IMR-90 (cell line): ENCODE measurements around the gene IGF2R. TPM values are rescaled to one million over a fixed set of nuclear protein-coding genes. Genes with fewer than 3 reads are reported as not detected.

Experiments used
- ATAC-seq: fragments of 200-7000 bp; cut with Tn5 transposase; 2 replicates; pipeline ENCODE4 v1.9.1; 2020; ENCODE audit warnings: low read depth, mild to moderate bottlenecking, moderate library complexity
- BruUV-seq: library from RNA; stranded (reverse); fragments of 400-500 nt; replicated peaks from 2 replicates; lab custom pipeline; 2021; lab: Mats Ljungman, UMichigan
- CTCF ChIA-PET: fragments of 300-600 bp; formaldehyde crosslinking; extraction: SDS; loops from one replicate; lab custom pipeline; 2021; ENCODE audit warnings: antibody characterized with exemption; lab: Yijun Ruan, JAX
- POLR2A ChIA-PET: fragments of 300-600 bp; sonication (Branson Sonifier 250); formaldehyde crosslinking; loops from one replicate; lab custom pipeline; 2022; ENCODE audit warnings: antibody characterized with exemption; ENCODE audit not compliant: unreplicated experiment; lab: Charles Lee
- DNase-seq: peaks from one replicate; pipeline ENCODE4 v3.0.0; 2013
- H2AFZ ChIP-seq: replicated peaks from 2 replicates; pipeline ENCODE3; 2013; ENCODE audit warnings: low read length, mild to moderate bottlenecking; ENCODE audit not compliant: poor library complexity
- H2AK5ac ChIP-seq: 2 replicates; pipeline ENCODE4 v1.6.1; 2013; ENCODE audit warnings: low read depth, low read length, inconsistent platforms
- H2AK9ac ChIP-seq: replicated peaks from 2 replicates; pipeline ENCODE3; 2013; ENCODE audit warnings: mild to moderate bottlenecking, low read depth, low read length, moderate library complexity; ENCODE audit not compliant: poor library complexity
- H2BK120ac ChIP-seq: 2 replicates; pipeline ENCODE4 v1.6.1; 2013; ENCODE audit warnings: low read depth, low read length, inconsistent platforms
- H2BK15ac ChIP-seq: 3 replicates; pipeline ENCODE4 v1.6.1; 2013; ENCODE audit warnings: low read depth, low read length, inconsistent platforms
- H2BK20ac ChIP-seq: 2 replicates; pipeline ENCODE4 v1.6.1; 2013; ENCODE audit warnings: low read depth, mild to moderate bottlenecking, inconsistent platforms, low read length, moderate library complexity
- H2BK5ac ChIP-seq: 2 replicates; pipeline ENCODE4 v1.6.1; 2013; ENCODE audit warnings: mild to moderate bottlenecking, low read depth, low read length, inconsistent platforms; ENCODE audit not compliant: poor library complexity, severe bottlenecking
- H3K14ac ChIP-seq: replicated peaks from 2 replicates; pipeline ENCODE4 v1.6.1; 2013; ENCODE audit warnings: low read depth, low read length, inconsistent platforms
- H3K18ac ChIP-seq: 2 replicates; pipeline ENCODE4 v1.6.1; 2013; ENCODE audit warnings: low read depth, low read length, control low read depth
- H3K23ac ChIP-seq: 2 replicates; pipeline ENCODE4 v1.6.1; 2013; ENCODE audit warnings: low read depth, low read length, inconsistent platforms
- H3K27ac ChIP-seq: 2 replicates; pipeline ENCODE4 v1.5.1; 2013; ENCODE audit warnings: mild to moderate bottlenecking, control low read depth, low read length; ENCODE audit not compliant: insufficient read depth
- H3K27me3 ChIP-seq: 2 replicates; pipeline ENCODE4 v1.6.1; 2013; ENCODE audit warnings: low read length; ENCODE audit not compliant: control insufficient read depth, insufficient read depth
- H3K36me3 ChIP-seq: 2 replicates; pipeline ENCODE4 v1.6.1; 2013; ENCODE audit warnings: low read length, mixed read lengths; ENCODE audit not compliant: control insufficient read depth, insufficient read depth
- H3K4ac ChIP-seq: 2 replicates; pipeline ENCODE4 v1.6.1; 2013; ENCODE audit warnings: low read depth, low read length, inconsistent platforms
- H3K4me1 ChIP-seq: 2 replicates; pipeline ENCODE4 v1.6.1; 2013; ENCODE audit warnings: low read length, mixed read lengths; ENCODE audit not compliant: control insufficient read depth, insufficient read depth
- H3K4me2 ChIP-seq: 2 replicates; pipeline ENCODE4 v1.6.1; 2013; ENCODE audit warnings: low read depth, mild to moderate bottlenecking, control low read depth, low read length, moderate library complexity
- H3K4me3 ChIP-seq: 2 replicates; pipeline ENCODE4 v1.5.1; 2013; ENCODE audit warnings: low read depth, mild to moderate bottlenecking, control low read depth, low read length, moderate library complexity; ENCODE audit not compliant: insufficient read depth
- H3K56ac ChIP-seq: 2 replicates; pipeline ENCODE4 v1.6.1; 2013; ENCODE audit warnings: low read length, inconsistent platforms; ENCODE audit not compliant: insufficient read depth; ENCODE audit errors: extremely low read depth
- H3K79me1 ChIP-seq, 2 experiments: 2 replicates each; pipeline ENCODE4 v1.6.1; 2013; ENCODE audit warnings: low read length in 2 of 2, inconsistent platforms in 1 of 2, low read depth in 1 of 2
- H3K9ac ChIP-seq: 2 replicates; pipeline ENCODE4 v1.6.1; 2013; ENCODE audit warnings: low read depth, low read length, control low read depth
- H3K9me1 ChIP-seq: 2 replicates; pipeline ENCODE4 v1.6.1; 2013; ENCODE audit warnings: low read length, inconsistent platforms; ENCODE audit not compliant: insufficient read depth
- H3K9me3 ChIP-seq: 2 replicates; pipeline ENCODE4 v1.6.1; 2013; ENCODE audit warnings: low read length; ENCODE audit not compliant: control insufficient read depth, insufficient read depth
- H4K20me1 ChIP-seq: 2 replicates; pipeline ENCODE4 v1.6.1; 2013; ENCODE audit warnings: low read length, inconsistent platforms; ENCODE audit not compliant: insufficient read depth
- H4K5ac ChIP-seq: 2 replicates; pipeline ENCODE4 v1.6.1; 2013; ENCODE audit warnings: mild to moderate bottlenecking, low read depth, low read length, control low read depth
- H4K8ac ChIP-seq, 2 experiments: 2 replicates each; pipeline ENCODE4 v1.6.1; 2013; ENCODE audit warnings: low read depth in 2 of 2, low read length in 2 of 2, control low read depth in 1 of 2, inconsistent platforms in 1 of 2
- H4K91ac ChIP-seq: 2 replicates; pipeline ENCODE4 v1.6.1; 2013; ENCODE audit warnings: low read depth, low read length, inconsistent platforms; ENCODE audit not compliant: insufficient read depth
- BHLHE40 ChIP-seq: fragments of 150-350 bp; IDR thresholded peaks from 2 replicates; pipeline ENCODE4 v1.6.1; 2016; ENCODE audit warnings: mild to moderate bottlenecking, low read depth, low read length
- CEBPB ChIP-seq: IDR thresholded peaks from 2 replicates; pipeline ENCODE4 v1.6.1; 2012; ENCODE audit warnings: low read depth, low read length, improper control_type of control experiment
- CHD1 ChIP-seq: IDR thresholded peaks from 2 replicates; pipeline ENCODE4 v1.6.1; 2012; ENCODE audit warnings: low read depth, low read length, improper control_type of control experiment
- FOS ChIP-seq: fragments of 150-350 bp; IDR thresholded peaks from 2 replicates; pipeline ENCODE4 v1.6.1; 2016; ENCODE audit warnings: low read depth, low read length
- MAFK ChIP-seq: IDR thresholded peaks from 2 replicates; pipeline ENCODE4 v1.6.1; 2012; ENCODE audit warnings: low read depth, low read length, improper control_type of control experiment
- MAZ ChIP-seq: IDR thresholded peaks from 2 replicates; pipeline ENCODE4 v1.6.1; 2012; ENCODE audit warnings: low read depth, mild to moderate bottlenecking, low read length, improper control_type of control experiment, moderate library complexity, borderline replicate concordance
- MXI1 ChIP-seq: IDR thresholded peaks from 2 replicates; pipeline ENCODE4 v1.6.1; 2012; ENCODE audit warnings: low read depth, mild to moderate bottlenecking, low read length, moderate library complexity, borderline replicate concordance
- NFE2L2 ChIP-seq: fragments of 150-350 bp; IDR thresholded peaks from 2 replicates; pipeline ENCODE4 v1.6.1; 2016; ENCODE audit warnings: low read depth, mild to moderate bottlenecking, low read length
- POLR2A ChIP-seq: IDR thresholded peaks from 2 replicates; pipeline ENCODE4 v1.6.1; 2012; ENCODE audit warnings: mild to moderate bottlenecking, low read depth, low read length
- RCOR1 ChIP-seq: IDR thresholded peaks from 2 replicates; pipeline ENCODE4 v1.6.1; 2012; ENCODE audit warnings: mild to moderate bottlenecking, low read length, improper control_type of control experiment; ENCODE audit not compliant: insufficient replicate concordance
- SMC3 ChIP-seq: fragments of 150-350 bp; IDR thresholded peaks from 2 replicates; pipeline ENCODE4 v1.6.1; 2016; ENCODE audit warnings: low read depth, mild to moderate bottlenecking, antibody characterized with exemption, low read length, moderate library complexity
- WGBS, 2 experiments: methylation state at CpG; one replicate each; pipeline versions ENCODE4 v1.1.5 to v1.1.7; 2013; ENCODE audit warnings: missing lambda C conversion rate in 2 of 2; ENCODE audit not compliant: insufficient read length in 1 of 2; ENCODE audit errors: extremely low coverage in 2 of 2; 5-methylcytosine and 5-hydroxymethylcytosine counted together
- dilution Hi-C: fragments of 300-500 bp; cut with HindIII; formaldehyde crosslinking; loops from one replicate; pipeline ENCODE4 v1.14.3; 2018; ENCODE audit warnings: low sequenced_read_pairs; ENCODE audit not compliant: unreplicated experiment
- in situ Hi-C: fragments of 300-500 bp; cut with MboI; formaldehyde crosslinking; loops from 3 replicates; pipeline ENCODE4 v1.14.3; 2019; ENCODE audit warnings: low sequenced_read_pairs, inconsistent platforms, mixed read lengths
- intact Hi-C: fragments of 100-400 bp; cut with micrococcal nuclease; formaldehyde crosslinking; loops from 2 replicates; pipeline ENCODE4 v1.10.0; 2022
- polyA plus RNA-seq, 3 experiments: library from polyadenylated mRNA; depleted of rRNA; stranded (reverse); fragments of >200 nt; gene quantifications; 2 replicates each; pipeline ENCODE4 v1.2.3, GENCODE V29; 2012; ENCODE audit warnings: low replicate concordance in 1 of 3
- total RNA-seq: library from RNA; depleted of rRNA; stranded (reverse); fragments of >200 nt; gene quantifications from 2 replicates; pipeline ENCODE4 v1.2.3, GENCODE V29; 2012
- TF ChIP-seq, protein P1 (sequence below): fragments of 150-350 bp; IDR thresholded peaks from 2 replicates; pipeline ENCODE4 v1.6.1; 2016; ENCODE audit warnings: low read depth, mild to moderate bottlenecking, low read length, moderate library complexity, borderline replicate concordance
- TF ChIP-seq, protein P2 (sequence below): fragments of 150-350 bp; IDR thresholded peaks from 2 replicates; pipeline ENCODE4 v1.6.1; 2017; ENCODE audit warnings: mild to moderate bottlenecking, antibody characterized with exemption, low read length, low read depth

IGF2R gene
- total and polyA plus RNA-seq, 2 of the 4 experiments (the other 2 are of a cell fraction) = 33.2 to 41.4 TPM

DNA sequence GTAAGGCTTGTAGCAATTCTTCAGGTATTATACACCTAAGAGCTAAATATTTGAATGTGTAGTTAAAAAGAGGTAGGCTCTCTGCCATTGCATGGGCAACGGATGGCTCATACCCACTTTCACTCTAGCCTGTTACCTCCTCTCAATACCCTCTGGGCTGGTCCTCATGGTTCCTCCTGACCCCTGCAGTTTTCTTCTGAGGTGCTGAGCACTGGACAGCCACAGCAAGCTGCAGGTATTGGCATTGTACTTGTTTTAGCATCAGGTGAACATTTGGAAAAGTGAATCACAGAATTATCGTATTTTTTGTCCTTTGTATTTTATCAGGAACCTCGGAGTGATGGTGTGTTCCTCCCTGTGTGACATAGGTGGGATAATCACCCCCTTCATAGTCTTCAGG lies 185.6 kb downstream of the IGF2R start:
- no CpG with 5 or more reads among the region's 3 CpGs for WGBS, 2 experiments
- Histone ChIP-seq H3K4ac (no peak overlapping the region), H3K9me3 (no peaks in the 10 kb centered on the region; the same call in 1 of the 2 replicates), H4K5ac (no peak overlapping the region), H2AFZ (no peak overlapping the region), H3K4me2 (no peak overlapping the region), H2BK120ac (no peak overlapping the region), H2BK20ac (no peak overlapping the region), H4K20me1 (no peaks in the 10 kb centered on the region), H4K91ac (no peak overlapping the region), H3K27me3 (no peaks in the 10 kb centered on the region), H3K56ac (no peak overlapping the region), H3K4me1 (no peaks in the 10 kb centered on the region; the same call in 1 of the 2 replicates), H3K23ac (no peak overlapping the region), H3K9ac (no peak overlapping the region), H2AK9ac (no peak overlapping the region), H3K14ac (no peak overlapping the region), H3K79me1 (no peaks in the 10 kb centered on the region), H3K4me3 (no peak overlapping the region), H2AK5ac (no peak overlapping the region), H3K36me3 (no peaks in the 10 kb centered on the region), H3K9me1 (no peaks in the 10 kb centered on the region), H2BK15ac (no peak overlapping the region), H4K8ac (no peak overlapping the region), H3K27ac (no peak overlapping the region), H2BK5ac (no peak overlapping the region), H3K18ac (no peak overlapping the region)
- ChIA-PET CTCF (no interaction called here), POLR2A (no interaction called here)
- no TSS peak for BruUV-seq
- DNase-seq = no peak
- intact Hi-C loops = no loop called here
- in situ Hi-C loops = no loop called here
- ATAC-seq = no peak
- TF ChIP-seq POLR2A (no peak), MAZ (no peak), FOS (no peak), SMC3 (no peak), NFE2L2 (no peak), CEBPB (no peak), CHD1 (no peak), MAFK (no peak), RCOR1 (no peak), BHLHE40 (no peak), MXI1 (no peak)
- TF ChIP-seq, protein P1, sequence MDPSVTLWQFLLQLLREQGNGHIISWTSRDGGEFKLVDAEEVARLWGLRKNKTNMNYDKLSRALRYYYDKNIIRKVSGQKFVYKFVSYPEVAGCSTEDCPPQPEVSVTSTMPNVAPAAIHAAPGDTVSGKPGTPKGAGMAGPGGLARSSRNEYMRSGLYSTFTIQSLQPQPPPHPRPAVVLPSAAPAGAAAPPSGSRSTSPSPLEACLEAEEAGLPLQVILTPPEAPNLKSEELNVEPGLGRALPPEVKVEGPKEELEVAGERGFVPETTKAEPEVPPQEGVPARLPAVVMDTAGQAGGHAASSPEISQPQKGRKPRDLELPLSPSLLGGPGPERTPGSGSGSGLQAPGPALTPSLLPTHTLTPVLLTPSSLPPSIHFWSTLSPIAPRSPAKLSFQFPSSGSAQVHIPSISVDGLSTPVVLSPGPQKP = no peak
- TF ChIP-seq, protein P2, sequence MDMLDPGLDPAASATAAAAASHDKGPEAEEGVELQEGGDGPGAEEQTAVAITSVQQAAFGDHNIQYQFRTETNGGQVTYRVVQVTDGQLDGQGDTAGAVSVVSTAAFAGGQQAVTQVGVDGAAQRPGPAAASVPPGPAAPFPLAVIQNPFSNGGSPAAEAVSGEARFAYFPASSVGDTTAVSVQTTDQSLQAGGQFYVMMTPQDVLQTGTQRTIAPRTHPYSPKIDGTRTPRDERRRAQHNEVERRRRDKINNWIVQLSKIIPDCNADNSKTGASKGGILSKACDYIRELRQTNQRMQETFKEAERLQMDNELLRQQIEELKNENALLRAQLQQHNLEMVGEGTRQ = no peak
- dilution Hi-C loops = no loop called here
